ENCODE measurements around the gene LMNTD2.

The LMNTD2 gene

GRCh38 chr11:554428-555226, 5.9 kb downstream of the LMNTD2 start:
- peak; percentile 78 for DNase-seq (ENCODE audit: low spot score)

- no peak for DNase-seq (ENCODE audit: low spot score)
Measured at GRCh38 chr11:553988-554340, 6.6 kb downstream of the LMNTD2 start.

- DNase-seq (ENCODE audit: low spot score), result no peak
Measured at GRCh38 chr11:553083-553987, 7.2 kb downstream of the LMNTD2 start.

GRCh38 chr11:551596-551995, 8.9 kb downstream of the LMNTD2 start:
- no peak for DNase-seq (ENCODE audit: low spot score)

- no peak for DNase-seq (ENCODE audit: low spot score)
Measured at GRCh38 chr11:551131-551530, 9.4 kb downstream of the LMNTD2 start.

- DNase-seq (ENCODE audit: low spot score), result no peak
Measured at GRCh38 chr11:550746-551085, 9.8 kb downstream of the LMNTD2 start.

GRCh38 chr11:550021-550745, 10.4 kb downstream of the LMNTD2 start:
- no peak for DNase-seq (ENCODE audit: low spot score)

- DNase-seq (ENCODE audit: low spot score), result no peak
Measured at GRCh38 chr11:548700-549603, 11.6 kb downstream of the LMNTD2 start.

- DNase-seq (ENCODE audit: low spot score), result no peak
Measured at GRCh38 chr11:545171-545570, 15.4 kb downstream of the LMNTD2 start.

- DNase-seq (ENCODE audit: low spot score), result no peak
Measured at GRCh38 chr11:544817-545166, 15.7 kb downstream of the LMNTD2 start.

- DNase-seq (ENCODE audit: low spot score), result no peak
Measured at GRCh38 chr11:541433-541885, 19.1 kb downstream of the LMNTD2 start.

- no peak for DNase-seq (ENCODE audit: low spot score)
Measured at GRCh38 chr11:540583-541432, 19.7 kb downstream of the LMNTD2 start.

- DNase-seq (ENCODE audit: low spot score), result no peak
Measured at GRCh38 chr11:539971-540481, 20.5 kb downstream of the LMNTD2 start.

GRCh38 chr11:538431-539051, 22.0 kb downstream of the LMNTD2 start:
- no peak for DNase-seq (ENCODE audit: low spot score)

GRCh38 chr11:537622-538430, 22.7 kb downstream of the LMNTD2 start:
- no peak for DNase-seq (ENCODE audit: low spot score)

GRCh38 chr11:536841-537621, 23.5 kb downstream of the LMNTD2 start, which contains the start of gene LRRC56:
Gene LRRC56, plus strand, starts transcription at chr11:537527. Its CDS starts 3,158 bp downstream, at chr11:540685.
- no peak for DNase-seq (ENCODE audit: low spot score)
